WI38 (cell line): ENCODE results near the gene ZFYVE28.

ENCODE experiments used
- H3K4me3 ChIP-seq: 2 replicates; pipeline ENCODE4 v1.5.1; 2011; ENCODE audit warnings: low read depth, mild to moderate bottlenecking, control low read depth, low read length
- TF ChIP-seq, protein P1 (sequence below): IDR thresholded peaks from 2 replicates; pipeline ENCODE4 v1.5.1; 2012; ENCODE audit warnings: low read depth, mild to moderate bottlenecking, control low read depth, low read length

Gene ZFYVE28

DNA sequence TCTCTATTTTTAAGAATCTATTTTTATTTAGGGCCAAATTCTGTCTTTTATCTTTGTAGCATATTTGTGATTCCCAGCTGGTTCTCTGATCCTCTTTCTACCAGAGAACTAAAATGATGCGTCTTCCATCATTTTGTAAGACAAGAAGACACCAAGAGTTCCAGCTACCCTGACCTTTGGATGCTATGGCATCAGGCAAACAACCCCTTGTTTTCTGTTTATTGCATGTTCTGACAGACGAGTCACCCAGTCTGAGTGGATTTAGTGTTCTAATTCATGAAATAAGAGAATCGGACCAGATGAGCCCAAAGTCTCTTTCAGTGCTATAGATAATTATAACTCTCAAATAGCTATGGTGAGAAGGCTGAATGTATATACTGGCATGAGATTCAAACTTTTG lies 69.7 kb downstream of the ZFYVE28 start:
- no peak overlapping the region for H3K4me3 ChIP-seq
- TF ChIP-seq, protein P1, sequence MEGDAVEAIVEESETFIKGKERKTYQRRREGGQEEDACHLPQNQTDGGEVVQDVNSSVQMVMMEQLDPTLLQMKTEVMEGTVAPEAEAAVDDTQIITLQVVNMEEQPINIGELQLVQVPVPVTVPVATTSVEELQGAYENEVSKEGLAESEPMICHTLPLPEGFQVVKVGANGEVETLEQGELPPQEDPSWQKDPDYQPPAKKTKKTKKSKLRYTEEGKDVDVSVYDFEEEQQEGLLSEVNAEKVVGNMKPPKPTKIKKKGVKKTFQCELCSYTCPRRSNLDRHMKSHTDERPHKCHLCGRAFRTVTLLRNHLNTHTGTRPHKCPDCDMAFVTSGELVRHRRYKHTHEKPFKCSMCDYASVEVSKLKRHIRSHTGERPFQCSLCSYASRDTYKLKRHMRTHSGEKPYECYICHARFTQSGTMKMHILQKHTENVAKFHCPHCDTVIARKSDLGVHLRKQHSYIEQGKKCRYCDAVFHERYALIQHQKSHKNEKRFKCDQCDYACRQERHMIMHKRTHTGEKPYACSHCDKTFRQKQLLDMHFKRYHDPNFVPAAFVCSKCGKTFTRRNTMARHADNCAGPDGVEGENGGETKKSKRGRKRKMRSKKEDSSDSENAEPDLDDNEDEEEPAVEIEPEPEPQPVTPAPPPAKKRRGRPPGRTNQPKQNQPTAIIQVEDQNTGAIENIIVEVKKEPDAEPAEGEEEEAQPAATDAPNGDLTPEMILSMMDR, result no peak

DNA sequence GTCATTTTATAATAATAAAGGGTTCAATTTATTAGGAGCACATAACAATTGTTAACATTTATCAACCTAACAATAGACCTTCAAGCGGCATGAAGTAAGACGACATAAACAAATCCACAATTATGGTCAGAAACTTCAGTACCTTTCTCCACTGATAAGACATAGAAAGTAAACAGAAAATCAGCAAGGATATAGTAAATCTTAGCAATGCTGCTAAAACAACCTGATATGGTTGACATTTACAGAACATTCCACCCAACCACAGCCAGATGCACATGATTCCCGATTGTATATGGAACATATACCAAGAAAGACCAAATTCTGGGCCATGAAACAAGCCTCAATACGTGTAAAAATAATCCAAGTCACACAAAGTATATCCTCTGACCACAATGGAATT lies 71.3 kb downstream of the ZFYVE28 start:
- TF ChIP-seq, protein P1, result no peak
- no peak overlapping the region for H3K4me3 ChIP-seq

DNA sequence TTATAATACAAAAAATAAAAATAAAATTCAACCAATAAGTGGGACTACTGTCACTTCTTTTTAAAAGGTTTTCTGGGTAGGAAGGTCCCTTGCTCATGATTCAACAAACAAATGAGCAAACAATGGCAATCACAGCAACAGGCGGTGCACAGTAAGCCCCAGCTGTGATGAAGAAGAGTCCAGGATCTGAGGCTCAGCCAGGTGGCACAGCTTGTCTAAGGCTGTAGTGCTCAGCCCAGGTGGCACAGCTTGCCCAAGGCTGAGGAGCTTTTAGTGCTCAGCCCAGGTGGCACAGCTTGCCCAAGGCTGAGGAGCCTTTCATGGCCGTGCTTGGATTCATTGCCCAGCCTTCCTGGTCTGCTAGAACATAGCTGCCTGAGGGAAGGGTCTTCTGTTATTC lies 75.0 kb downstream of the ZFYVE28 start:
- TF ChIP-seq, protein P1, result no peak
- no peak overlapping the region for H3K4me3 ChIP-seq

DNA sequence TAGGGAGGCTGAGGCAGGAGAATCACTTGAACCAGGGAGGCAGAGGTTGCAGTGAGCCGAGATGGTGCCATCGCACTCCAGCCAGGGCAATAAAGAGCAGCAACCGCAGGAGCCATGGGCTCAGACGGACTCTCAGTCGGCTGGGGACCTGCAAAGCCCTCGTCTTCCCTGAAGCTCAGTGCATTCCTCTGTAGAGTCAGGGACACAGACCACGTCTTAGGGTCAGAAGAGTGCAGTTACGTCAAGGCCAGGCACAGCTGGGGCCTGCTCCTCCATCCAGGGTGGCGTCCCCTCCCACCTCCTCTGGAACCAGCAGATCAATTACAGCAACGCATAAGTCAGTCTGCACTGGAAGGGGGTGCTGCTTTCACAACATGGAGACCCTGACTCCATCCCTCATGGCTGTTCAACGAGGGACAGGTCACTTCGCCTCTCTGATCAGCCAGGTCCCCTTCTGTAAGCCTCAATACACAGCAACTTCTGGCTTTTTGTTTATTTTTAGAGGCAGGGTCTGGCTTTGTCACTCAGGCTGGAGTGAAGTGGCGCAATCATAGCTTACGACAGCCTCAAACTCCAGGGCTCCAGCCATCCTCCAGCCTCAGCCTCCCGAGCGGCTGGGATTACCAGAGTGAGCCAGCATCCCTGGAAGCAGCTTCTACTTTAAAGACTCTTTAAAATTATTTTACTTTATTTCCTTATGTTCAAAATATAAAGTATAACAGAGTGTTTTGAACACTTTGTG lies 76.4 kb downstream of the ZFYVE28 start:
- no peak overlapping the region for H3K4me3 ChIP-seq
- TF ChIP-seq, protein P1, result no peak

DNA sequence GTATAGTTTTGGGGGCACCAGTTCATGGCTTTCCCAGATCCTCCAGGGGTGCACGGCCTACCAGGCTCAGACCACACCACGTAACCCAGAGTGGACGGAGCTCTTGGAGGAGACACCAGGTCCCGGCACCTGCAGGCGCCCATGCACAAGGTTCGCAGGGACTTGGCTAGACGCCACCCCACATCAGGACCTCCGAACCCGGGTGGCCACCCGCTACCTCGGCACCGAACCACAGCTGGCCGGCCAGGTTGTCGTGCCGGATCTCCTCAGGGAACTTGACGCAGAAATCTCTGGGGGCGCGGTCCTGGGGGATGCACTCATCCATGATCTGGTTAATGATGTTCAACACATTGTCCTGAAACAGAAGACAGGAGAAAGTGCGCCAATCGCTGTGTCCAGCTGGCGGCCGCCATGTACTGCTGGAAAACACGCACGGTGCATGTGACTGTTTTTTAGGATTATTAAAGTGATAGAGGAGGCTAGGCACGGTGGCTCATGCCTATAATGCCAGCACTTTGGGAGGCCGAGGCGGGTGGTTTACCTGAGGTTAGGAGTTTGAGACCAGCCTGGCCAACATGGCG lies 77.1 kb downstream of the ZFYVE28 start:
- TF ChIP-seq, protein P1, result no peak

DNA sequence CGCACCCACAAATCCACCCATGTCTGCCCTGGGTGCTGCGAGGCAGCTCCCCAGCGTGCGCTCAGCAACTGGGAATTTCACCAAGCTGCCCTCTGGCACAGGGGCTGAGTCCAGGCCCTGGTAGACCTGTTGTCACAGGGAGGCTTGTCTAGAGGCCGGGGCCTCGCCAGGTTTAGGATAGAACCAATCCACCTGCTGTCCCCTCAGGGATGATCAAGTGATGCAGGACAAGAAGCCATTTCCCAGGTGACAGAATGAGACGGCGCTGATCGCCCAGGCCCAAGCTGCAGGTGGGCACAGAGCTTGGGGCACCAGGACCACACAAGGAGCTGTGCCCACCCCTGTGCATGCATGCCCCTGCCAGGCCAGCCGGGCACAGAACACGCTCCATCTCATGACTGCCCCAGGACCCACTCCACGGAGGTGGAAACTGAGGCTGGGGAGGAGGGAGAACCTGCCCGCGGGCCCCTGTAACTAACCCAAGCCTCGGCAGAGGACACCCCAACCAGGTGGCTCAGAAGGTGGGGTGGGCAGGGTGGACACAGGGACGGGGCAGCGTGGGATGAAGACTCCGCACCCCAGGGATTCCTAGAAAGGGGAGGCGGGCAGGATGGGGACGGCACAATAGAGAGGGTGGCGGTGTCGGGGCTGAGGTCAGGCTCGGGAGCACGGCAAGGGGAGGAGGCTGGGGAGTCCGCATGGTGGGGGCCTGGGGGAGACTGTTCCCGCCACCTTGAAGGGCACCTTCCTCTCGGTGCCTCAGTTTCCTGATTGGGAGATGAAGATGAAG lies 78.0 kb downstream of the ZFYVE28 start:
- TF ChIP-seq, protein P1, result no peak

More for the DNA sequence above, 77.1 kb downstream of the ZFYVE28 start:
- no peak overlapping the region for H3K4me3 ChIP-seq

More for the DNA sequence above, 78.0 kb downstream of the ZFYVE28 start:
- H3K4me3 ChIP-seq, result no peak overlapping the region
